Measurements from ENCODE around the gene C1QTNF8.

The C1QTNF8 gene

GRCh38 chr16:1098266-1098991, 2.4 kb upstream of the C1QTNF8 start:
- no peak overlapping the region for H3K4me3 ChIP-seq (replicated peaks; ENCODE audit: insufficient read depth, low read length)
- no peak overlapping the region for H3K27ac ChIP-seq (replicated peaks)
- H3K27me3 ChIP-seq (ENCODE audit: insufficient read depth, poor library complexity, severe bottlenecking): peaks cover 49% of the 10 kb centered on the region
- DNase-seq (ENCODE audit: low read depth in 1 of 2, low spot score in 1 of 2): no peak
- TF ChIP-seq GABPA (IDR thresholded peaks at IDR 0.05; ENCODE audit: low read depth): no peak
- TF ChIP-seq REST (IDR thresholded peaks at IDR 0.05; ENCODE audit: insufficient replicate concordance, low read depth): no peak
- TF ChIP-seq POLR2AphosphoS5 (IDR thresholded peaks at IDR 0.05; ENCODE audit: low read depth): no peak
- TF ChIP-seq SPI1 (IDR thresholded peaks at IDR 0.05; ENCODE audit: borderline replicate concordance, low read depth): no peak
- TF ChIP-seq CTCF (IDR thresholded peaks at IDR 0.05; ENCODE audit: insufficient read depth, low read length): no peak

GRCh38 chr16:1097800-1098199, 1.8 kb upstream of the C1QTNF8 start:
- H3K27me3 ChIP-seq (ENCODE audit: insufficient read depth, poor library complexity, severe bottlenecking): peaks cover 46% of the 10 kb centered on the region
- no peak for DNase-seq (ENCODE audit: low read depth in 1 of 2, low spot score in 1 of 2)
- TF ChIP-seq SPI1 (IDR thresholded peaks at IDR 0.05; ENCODE audit: borderline replicate concordance, low read depth): no peak

DNA sequence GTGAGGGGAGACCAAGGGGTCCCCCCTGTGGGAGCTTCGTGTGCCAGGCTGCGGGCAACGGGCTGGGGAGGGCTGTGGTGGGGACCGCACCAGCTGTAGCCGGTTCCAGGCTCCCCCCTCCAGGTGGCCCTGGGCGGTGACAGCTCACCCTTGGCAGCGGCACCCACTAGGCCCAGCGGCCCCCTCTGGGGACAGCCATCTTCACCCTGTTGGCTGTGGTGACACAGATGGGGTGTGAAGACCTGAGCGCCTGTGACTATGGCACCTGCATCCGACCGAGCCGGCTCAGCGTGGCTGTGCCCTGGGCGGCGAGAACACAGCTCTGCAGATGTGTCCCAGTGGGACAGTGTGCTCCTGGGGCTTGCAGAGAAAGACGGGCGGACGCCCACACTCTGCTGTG, 1.1 kb upstream of the C1QTNF8 start:
- no peak for DNase-seq (ENCODE audit: low read depth in 1 of 2, low spot score in 1 of 2)
- Histone ChIP-seq H3K27me3 (ENCODE audit: insufficient read depth, poor library complexity, severe bottlenecking) (peaks cover 46% of the 10 kb centered on the region), H3K4me3 (replicated peaks; ENCODE audit: insufficient read depth, low read length) (no peak overlapping the region), H3K27ac (replicated peaks) (no peak overlapping the region)
- no peak for TF ChIP-seq REST (IDR thresholded peaks at IDR 0.05; ENCODE audit: insufficient replicate concordance, low read depth)
- no peak for TF ChIP-seq SPI1 (IDR thresholded peaks at IDR 0.05; ENCODE audit: borderline replicate concordance, low read depth)
- no peak for TF ChIP-seq POLR2AphosphoS5 (IDR thresholded peaks at IDR 0.05; ENCODE audit: low read depth)
- TF ChIP-seq CTCF (IDR thresholded peaks at IDR 0.05; ENCODE audit: insufficient read depth, low read length): no peak
- TF ChIP-seq GABPA (IDR thresholded peaks at IDR 0.05; ENCODE audit: low read depth): no peak

More at GRCh38 chr16:1097800-1098199, 1.8 kb upstream of the C1QTNF8 start:
- H3K4me3 ChIP-seq (replicated peaks; ENCODE audit: insufficient read depth, low read length): no peak overlapping the region
- no peak overlapping the region for H3K27ac ChIP-seq (replicated peaks)

DNA sequence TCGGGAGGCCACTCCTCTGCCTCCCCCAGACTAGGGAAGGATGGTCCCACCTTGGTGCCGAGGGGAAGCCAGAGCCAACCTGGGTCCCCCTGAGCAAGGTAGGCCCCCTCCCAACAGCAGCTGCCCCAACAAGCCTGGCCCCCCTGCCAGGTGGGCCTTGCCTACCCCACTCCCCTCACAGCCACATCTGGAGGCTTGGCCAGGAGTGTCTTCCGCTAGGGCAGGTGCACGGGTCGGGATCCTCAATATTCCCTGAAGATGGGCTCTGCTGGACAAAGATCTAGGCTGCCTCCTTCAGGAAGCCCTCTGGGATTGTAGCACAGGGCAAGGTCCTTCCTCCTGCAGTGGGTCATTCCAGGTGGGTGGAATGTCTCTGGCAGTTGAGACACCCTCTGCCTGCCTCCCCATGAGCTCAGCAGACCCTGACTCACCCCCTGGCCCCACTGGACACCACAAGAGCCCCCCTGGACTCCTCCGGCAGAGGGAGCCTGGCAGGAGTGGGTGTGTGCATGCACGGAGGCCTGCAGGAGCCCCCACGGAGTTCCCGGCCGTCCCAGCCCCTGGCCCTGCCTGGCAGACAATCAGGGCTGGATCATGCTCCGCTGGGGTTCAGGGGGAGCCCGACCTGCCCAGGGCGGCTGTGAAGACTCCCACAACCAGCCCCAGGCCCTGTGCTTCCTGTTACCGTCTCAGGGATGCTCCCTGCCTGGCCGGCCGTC, 435 bp downstream of the C1QTNF8 start:
- no peak overlapping the region for H3K4me3 ChIP-seq (replicated peaks; ENCODE audit: insufficient read depth, low read length)
- no peak for DNase-seq (ENCODE audit: low read depth in 1 of 2, low spot score in 1 of 2)
- H3K27ac ChIP-seq (replicated peaks): no peak overlapping the region
- no peak for TF ChIP-seq SPI1 (IDR thresholded peaks at IDR 0.05; ENCODE audit: borderline replicate concordance, low read depth)
- no peak for TF ChIP-seq POLR2AphosphoS5 (IDR thresholded peaks at IDR 0.05; ENCODE audit: low read depth)
- no peak for TF ChIP-seq REST (IDR thresholded peaks at IDR 0.05; ENCODE audit: insufficient replicate concordance, low read depth)
- TF ChIP-seq GABPA (IDR thresholded peaks at IDR 0.05; ENCODE audit: low read depth): no peak
- H3K27me3 ChIP-seq (ENCODE audit: insufficient read depth, poor library complexity, severe bottlenecking): peaks cover 42% of the 10 kb centered on the region
